ENCODE measurements around the gene SSX2IP. TPM values are rescaled to one million over a fixed set of nuclear protein-coding genes. Genes with fewer than 3 reads are reported as not detected.
"Not testable (repeated sequence)": the region's sequence is repeated elsewhere in the genome, so short reads cannot be mapped to it uniquely, and the experiment has no call there.

Gene SSX2IP
- total RNA-seq, 2 experiments from 2014 or later, result 16.8 to 18.8 TPM

DNA sequence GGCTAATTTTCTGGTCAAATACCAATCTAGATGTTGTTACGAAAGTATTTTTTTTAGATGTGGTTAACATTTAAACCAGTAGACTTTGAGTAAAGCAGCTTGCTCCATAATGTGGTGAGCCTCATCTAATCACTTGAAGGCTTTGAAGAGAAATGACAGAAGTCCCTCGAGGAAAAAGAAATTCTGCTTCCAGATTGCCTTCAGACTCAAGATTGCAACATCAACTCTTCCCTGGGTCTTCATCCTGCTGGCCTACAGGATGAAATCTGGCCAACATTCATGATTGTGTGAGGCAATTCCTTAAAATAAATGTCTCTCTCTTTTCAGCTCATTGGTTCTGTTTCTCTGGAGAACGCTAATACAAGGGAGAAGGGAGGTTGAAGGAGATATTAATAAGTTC is 32.5 kb upstream of the SSX2IP start:
- DNase-seq, result no peak
- ChIA-PET CTCF (interaction anchor here (1.4 to 2.4 kb wide), 2 partner anchors 20 to 86 kb away, joined by 4 to 7 read pairs; no protein-coding TSS in a partner anchor), POLR2A (no interaction called here)
- H3K27me3 Mint-ChIP-seq, result peaks cover 5% of the 10 kb centered on the region
- H3K9me3 Mint-ChIP-seq, result no peaks in the 10 kb centered on the region
- H3K4me3 Mint-ChIP-seq, result no peak overlapping the region
- H3K4me1 Mint-ChIP-seq, result peaks cover 4% of the 10 kb centered on the region
- H3K27ac Mint-ChIP-seq, result no peak overlapping the region
- no peaks in the 10 kb centered on the region for H3K36me3 Mint-ChIP-seq (ENCODE audit: low read depth)

DNA sequence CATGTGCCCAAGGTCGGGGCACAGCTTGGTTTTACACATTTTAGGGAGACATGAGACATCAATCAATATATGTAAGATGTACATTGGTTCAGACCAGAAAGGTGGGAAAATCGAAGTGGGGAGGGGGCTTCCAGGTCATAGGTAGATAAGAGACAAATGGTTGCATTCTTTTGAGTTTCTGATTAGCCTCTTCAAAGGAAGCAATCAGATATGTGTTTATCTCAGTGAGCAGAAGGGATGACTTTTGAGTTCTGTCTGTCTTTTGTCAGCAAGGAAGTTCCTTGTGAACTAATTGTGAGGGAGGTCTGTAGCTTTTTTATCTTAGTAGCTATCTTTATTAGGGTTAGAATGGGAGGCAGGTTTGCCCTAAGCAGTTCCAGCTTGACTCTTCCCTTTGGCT is 31.6 kb upstream of the SSX2IP start:
- ChIA-PET POLR2A (interaction anchor here (1.0 to 1.7 kb wide), 3 partner anchors 29 to 243 kb away, joined by 3 to 6 read pairs (median 3); partner anchors contain the start of gene RPF1), CTCF (interaction anchor here (1.4 kb wide), 1 partner anchor 86 kb away, joined by 4 read pairs; no protein-coding TSS in a partner anchor)
- not testable (repeated sequence) for H3K4me1 Mint-ChIP-seq; H3K27ac Mint-ChIP-seq; DNase-seq; H3K36me3 Mint-ChIP-seq (ENCODE audit: low read depth); H3K4me3 Mint-ChIP-seq; H3K9me3 Mint-ChIP-seq; H3K27me3 Mint-ChIP-seq

DNA sequence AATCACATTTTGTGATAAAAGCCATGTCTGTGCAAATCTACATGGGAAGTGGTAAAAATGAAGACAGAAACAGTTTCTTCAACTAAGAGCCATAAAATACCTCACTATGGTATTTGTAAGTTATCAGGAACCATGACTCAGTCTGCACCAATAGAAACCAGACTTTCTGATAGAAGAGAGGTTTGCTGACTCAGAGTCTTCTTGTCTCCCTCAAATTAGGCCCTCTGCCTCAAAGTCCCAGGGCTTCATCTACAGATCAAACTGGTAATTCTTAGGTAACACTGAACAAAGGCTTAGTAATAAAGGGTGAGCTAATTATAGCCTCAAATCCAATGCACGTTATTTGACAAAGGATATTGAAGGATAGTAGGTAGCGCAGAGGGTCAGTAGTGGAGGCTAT is 30.9 kb upstream of the SSX2IP start:
- Mint-ChIP-seq H3K4me1 (peaks cover 4% of the 10 kb centered on the region), H3K27me3 (peaks cover 2% of the 10 kb centered on the region), H3K4me3 (no peak overlapping the region), H3K27ac (no peak overlapping the region), H3K36me3 (ENCODE audit: low read depth) (no peaks in the 10 kb centered on the region), H3K9me3 (no peaks in the 10 kb centered on the region)
- no peak for DNase-seq
- CTCF ChIA-PET, result no interaction called here
- POLR2A ChIA-PET, result interaction anchor here (1.0 to 1.7 kb wide), 3 partner anchors 28 to 242 kb away, joined by 3 to 6 read pairs (median 3); partner anchors contain the start of gene RPF1

DNA sequence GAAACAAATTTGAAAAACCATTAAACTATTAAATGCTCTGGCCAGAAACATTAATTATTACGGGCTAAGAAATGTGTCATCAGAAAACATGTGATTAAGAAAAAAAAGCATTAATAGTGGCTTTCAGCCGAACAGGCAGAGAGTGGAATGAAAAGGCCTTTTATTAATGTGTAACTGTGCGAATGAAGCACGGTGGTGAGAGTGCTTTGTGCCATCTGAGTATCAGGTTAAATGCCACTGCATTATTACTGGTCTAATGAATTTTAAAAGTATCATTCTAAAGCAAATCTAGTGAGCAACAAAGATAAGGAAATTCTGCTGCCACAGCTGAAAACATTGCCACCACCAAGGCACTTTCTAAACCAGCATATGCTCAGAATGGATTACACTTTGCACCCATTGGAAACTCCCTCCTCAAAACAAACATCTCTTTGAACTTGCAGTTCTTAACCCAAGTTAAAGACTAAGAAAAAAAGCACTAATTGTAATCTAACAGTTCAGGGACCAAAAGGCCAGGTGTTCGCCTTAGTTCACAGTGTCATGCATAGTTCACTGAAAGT is 30.0 kb upstream of the SSX2IP start:
- Mint-ChIP-seq H3K27ac (no peak overlapping the region), H3K4me1 (peaks cover 4% of the 10 kb centered on the region)
- CTCF ChIA-PET, result no interaction called here

DNA sequence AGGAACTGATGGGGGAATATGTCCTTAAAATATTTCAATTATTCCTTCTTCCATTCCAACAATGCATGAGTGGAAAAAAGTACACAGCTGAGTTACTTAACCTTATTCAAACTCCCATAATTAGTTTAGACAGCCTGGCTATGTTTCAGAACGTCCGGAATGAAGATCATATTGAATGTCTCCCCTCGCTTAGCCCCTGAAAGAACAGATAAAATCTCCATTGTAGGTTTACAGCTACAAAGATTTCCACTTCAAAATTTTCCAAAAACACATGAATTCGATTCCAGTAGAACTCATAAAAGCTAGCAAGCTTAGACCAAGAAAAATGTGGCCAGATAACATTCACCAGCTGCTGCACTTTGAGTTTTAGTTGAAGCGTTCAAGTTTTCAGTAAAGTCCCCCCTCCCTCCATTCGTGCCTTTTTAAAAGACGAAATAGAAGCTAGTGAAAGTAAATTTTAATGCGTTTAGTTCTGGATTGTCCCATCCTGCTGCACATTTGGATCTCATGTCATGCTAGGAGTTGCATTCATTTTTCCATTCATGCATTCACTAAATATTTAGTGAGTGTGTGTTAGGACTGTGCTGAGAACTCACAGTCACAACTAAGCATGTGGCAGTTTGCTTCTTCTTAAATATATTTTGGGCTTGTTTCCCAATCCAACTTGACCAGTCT is 29.4 kb upstream of the SSX2IP start:
- peaks cover 4% of the 10 kb centered on the region for H3K4me1 Mint-ChIP-seq
- CTCF ChIA-PET, result no interaction called here
- POLR2A ChIA-PET, result interaction anchor here (1.8 kb wide), 1 partner anchor 26 kb away, joined by 4 read pairs; no protein-coding TSS in a partner anchor
- H3K27ac Mint-ChIP-seq, result no peak overlapping the region
- no peak for DNase-seq
- no peaks in the 10 kb centered on the region for H3K36me3 Mint-ChIP-seq (ENCODE audit: low read depth)
- no peak overlapping the region for H3K4me3 Mint-ChIP-seq
- H3K9me3 Mint-ChIP-seq, result no peaks in the 10 kb centered on the region
- H3K27me3 Mint-ChIP-seq, result peaks cover 2% of the 10 kb centered on the region

More for the DNA sequence above, 30.0 kb upstream of the SSX2IP start:
- no peaks in the 10 kb centered on the region for H3K36me3 Mint-ChIP-seq (ENCODE audit: low read depth)
- DNase-seq, result no peak
- H3K4me3 Mint-ChIP-seq, result no peak overlapping the region
- peaks cover 2% of the 10 kb centered on the region for H3K27me3 Mint-ChIP-seq
- no peaks in the 10 kb centered on the region for H3K9me3 Mint-ChIP-seq
- POLR2A ChIA-PET, result interaction anchor here (1.6 to 1.8 kb wide), 2 partner anchors 27 to 32 kb away, joined by 3 to 4 read pairs; no protein-coding TSS in a partner anchor

GRCh38 chr1:84715342-84716019 is 25.2 kb upstream of the SSX2IP start:
- CTCF ChIA-PET, result interaction anchor here (1.6 kb wide), 2 partner anchors 9 to 40 kb away, joined by 3 to 5 read pairs; no protein-coding TSS in a partner anchor
- Mint-ChIP-seq H3K27ac (no peak overlapping the region), H3K4me3 (no peak overlapping the region), H3K36me3 (ENCODE audit: low read depth) (no peaks in the 10 kb centered on the region), H3K9me3 (no peaks in the 10 kb centered on the region), H3K4me1 (no peaks in the 10 kb centered on the region), H3K27me3 (no peaks in the 10 kb centered on the region)
- DNase-seq, result no peak
- POLR2A ChIA-PET, result no interaction called here

DNA sequence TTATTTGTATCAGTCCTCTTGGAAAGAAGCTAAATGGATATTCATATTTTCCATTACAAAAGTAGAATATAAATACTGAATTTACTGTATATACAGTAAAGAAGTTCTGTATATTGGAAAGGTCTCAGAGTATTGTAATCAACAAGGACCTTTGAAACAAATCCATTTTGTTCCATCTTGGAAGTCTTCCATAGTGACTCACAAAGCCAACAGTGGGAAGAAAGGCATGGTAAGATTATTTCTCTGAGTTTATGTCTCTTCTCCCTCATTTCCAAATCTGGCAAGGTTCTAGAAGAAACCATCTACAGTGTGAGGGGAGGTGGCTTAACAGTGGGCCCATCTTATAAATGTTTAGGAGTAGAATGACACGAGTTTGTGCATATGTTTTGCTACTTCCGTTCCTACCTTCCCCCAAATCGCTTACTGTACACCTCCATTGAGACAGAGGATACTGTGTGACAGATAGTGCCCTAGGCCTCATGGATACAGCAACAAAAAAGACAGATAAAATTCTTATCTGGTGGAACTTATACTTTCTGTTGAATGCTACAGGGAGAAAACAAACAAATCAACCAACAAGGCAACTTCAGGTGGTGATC is 22.1 kb upstream of the SSX2IP start:
- CTCF ChIA-PET, result no interaction called here
- POLR2A ChIA-PET, result interaction anchor here (1.1 kb wide), 1 partner anchor 138 kb away, joined by 3 read pairs; the partner anchor contains the start of gene CTBS

GRCh38 chr1:84711869-84712268 is 21.6 kb upstream of the SSX2IP start:
- ChIA-PET CTCF (no interaction called here), POLR2A (interaction anchor here (1.1 kb wide), 1 partner anchor 138 kb away, joined by 3 read pairs; the partner anchor contains the start of gene CTBS)
- Mint-ChIP-seq H3K4me1 (no peaks in the 10 kb centered on the region), H3K27ac (no peak overlapping the region), H3K4me3 (no peak overlapping the region), H3K27me3 (no peaks in the 10 kb centered on the region), H3K9me3 (no peaks in the 10 kb centered on the region), H3K36me3 (ENCODE audit: low read depth) (no peaks in the 10 kb centered on the region)
- no peak for DNase-seq

More for the DNA sequence above, 22.1 kb upstream of the SSX2IP start:
- Mint-ChIP-seq H3K4me1 (no peaks in the 10 kb centered on the region), H3K4me3 (no peak overlapping the region), H3K27me3 (no peaks in the 10 kb centered on the region), H3K36me3 (ENCODE audit: low read depth) (no peaks in the 10 kb centered on the region), H3K9me3 (no peaks in the 10 kb centered on the region), H3K27ac (no peak overlapping the region)
- DNase-seq, result no peak

- H3K9me3 Mint-ChIP-seq, result no peaks in the 10 kb centered on the region
- H3K27me3 Mint-ChIP-seq, result no peaks in the 10 kb centered on the region
- H3K27ac Mint-ChIP-seq, result no peak overlapping the region
- no peaks in the 10 kb centered on the region for H3K36me3 Mint-ChIP-seq (ENCODE audit: low read depth)
- POLR2A ChIA-PET, result no interaction called here
- CTCF ChIA-PET, result no interaction called here
- no peaks in the 10 kb centered on the region for H3K4me1 Mint-ChIP-seq
- no peak overlapping the region for H3K4me3 Mint-ChIP-seq
- no peak for DNase-seq
Measured at GRCh38 chr1:84711121-84711520, 20.9 kb upstream of the SSX2IP start.

DNA sequence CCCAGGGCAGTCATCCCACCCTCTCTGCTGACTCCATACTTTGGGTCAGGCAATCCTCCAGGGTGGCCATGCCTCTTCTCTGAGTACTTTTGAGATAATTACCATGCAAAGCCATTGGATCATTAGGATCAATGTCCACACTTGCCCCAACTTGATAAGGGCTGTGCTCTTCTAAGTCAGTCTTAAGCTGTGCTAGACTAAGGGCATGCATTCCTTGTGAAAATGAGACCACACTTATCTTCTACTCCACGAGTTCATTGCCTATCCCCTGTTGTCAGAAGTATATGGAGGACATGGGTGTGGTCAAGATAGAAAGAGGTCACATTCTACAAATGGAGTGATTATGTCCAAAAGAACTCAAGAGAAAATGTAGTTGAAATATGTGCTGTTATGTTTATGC is 18.9 kb upstream of the SSX2IP start:
- no peak overlapping the region for H3K4me3 Mint-ChIP-seq
- H3K27ac Mint-ChIP-seq, result no peak overlapping the region
- POLR2A ChIA-PET, result no interaction called here
- no peak for DNase-seq
- no peaks in the 10 kb centered on the region for H3K9me3 Mint-ChIP-seq
- H3K27me3 Mint-ChIP-seq, result no peaks in the 10 kb centered on the region
- no peaks in the 10 kb centered on the region for H3K36me3 Mint-ChIP-seq (ENCODE audit: low read depth)
- CTCF ChIA-PET, result no interaction called here
- H3K4me1 Mint-ChIP-seq, result no peaks in the 10 kb centered on the region

GRCh38 chr1:84708031-84708430 is 17.8 kb upstream of the SSX2IP start:
- Mint-ChIP-seq H3K4me3 (no peak overlapping the region), H3K4me1 (no peaks in the 10 kb centered on the region), H3K36me3 (ENCODE audit: low read depth) (no peaks in the 10 kb centered on the region), H3K27ac (no peak overlapping the region), H3K9me3 (no peaks in the 10 kb centered on the region), H3K27me3 (peaks cover 6% of the 10 kb centered on the region)
- ChIA-PET CTCF (no interaction called here), POLR2A (no interaction called here)
- DNase-seq, result no peak

DNA sequence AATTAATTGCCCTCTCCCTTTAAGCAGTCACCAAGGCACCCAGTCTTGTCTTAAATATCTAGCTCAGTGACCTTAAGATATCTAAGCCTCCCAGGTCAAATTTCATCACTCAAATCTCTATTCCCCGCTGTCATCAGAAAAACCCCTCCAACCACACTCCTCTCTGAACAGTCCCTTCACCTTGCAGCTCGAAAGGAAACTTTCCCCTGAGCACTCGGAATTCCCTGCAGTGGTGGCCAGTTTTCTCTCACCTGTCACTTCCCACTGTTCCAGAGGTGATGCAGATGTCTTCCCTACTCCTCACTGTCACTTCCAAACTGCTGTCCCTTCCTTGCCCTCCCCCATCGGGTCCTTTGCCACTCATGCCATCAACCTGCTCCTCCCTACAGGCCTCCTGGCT is 15.3 kb upstream of the SSX2IP start:
- Mint-ChIP-seq H3K4me1 (no peaks in the 10 kb centered on the region), H3K27me3 (peaks cover 17% of the 10 kb centered on the region), H3K36me3 (ENCODE audit: low read depth) (no peaks in the 10 kb centered on the region), H3K9me3 (no peaks in the 10 kb centered on the region), H3K4me3 (no peak overlapping the region), H3K27ac (no peak overlapping the region)
- no peak for DNase-seq
- CTCF ChIA-PET, result interaction anchor here (1.8 kb wide), 1 partner anchor 19 kb away, joined by 4 read pairs; no protein-coding TSS in a partner anchor
- POLR2A ChIA-PET, result no interaction called here

DNA sequence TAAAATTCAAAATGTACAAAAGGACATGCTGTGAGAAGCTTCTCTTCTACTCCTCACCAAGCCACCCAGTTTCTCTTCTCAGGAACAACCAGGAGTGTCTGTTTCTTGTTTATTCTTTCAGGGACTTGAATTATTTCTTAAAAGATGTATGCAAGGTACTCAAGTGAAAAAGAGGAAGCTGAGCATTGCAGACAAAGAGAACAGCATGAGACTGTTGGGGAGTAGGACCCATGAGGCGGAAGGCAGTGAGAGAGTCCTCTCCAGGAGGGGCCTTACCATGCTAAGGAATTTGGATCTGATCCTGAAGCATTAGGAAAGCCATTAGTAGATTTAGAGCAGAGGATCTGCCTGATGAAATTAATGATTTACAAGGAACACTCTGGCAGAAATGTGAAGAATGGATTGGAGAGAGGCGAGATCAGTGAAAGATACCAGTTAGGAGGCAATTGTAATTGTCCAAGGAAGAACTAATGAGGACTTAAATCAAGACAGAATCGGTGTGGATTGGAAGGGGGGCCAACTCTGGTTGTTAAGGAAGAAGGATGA is 14.7 kb upstream of the SSX2IP start:
- no peaks in the 10 kb centered on the region for H3K36me3 Mint-ChIP-seq (ENCODE audit: low read depth)
- no peaks in the 10 kb centered on the region for H3K9me3 Mint-ChIP-seq
- no peak for DNase-seq
- ChIA-PET POLR2A (no interaction called here), CTCF (no interaction called here)
- H3K4me1 Mint-ChIP-seq, result no peaks in the 10 kb centered on the region
- no peak overlapping the region for H3K4me3 Mint-ChIP-seq
- no peak overlapping the region for H3K27ac Mint-ChIP-seq
- peaks cover 20% of the 10 kb centered on the region for H3K27me3 Mint-ChIP-seq

All from activated CD4-positive, alpha-beta memory T cell treated with anti-CD3 and anti-CD28 coated beads, Interleukin-2, amount 10 ng/mL, durations not matched to agents 7 days and 5 days (primary cell).